Kasumi-1 (cell line): ENCODE measurements around the gene USP9X.
"Not testable (repeated sequence)": the region's sequence is repeated elsewhere in the genome, so short reads cannot be mapped to it uniquely, and the experiment has no call there.

Experiments used
- DNase-seq, 2 experiments: peaks; one replicate each; lab custom pipeline; 2025; lab: John Stamatoyannopoulos, UW

The USP9X gene

GRCh38 chrX:41122664-41123257 is 37.5 kb downstream of the USP9X start:
- DNase-seq, result no peak

- DNase-seq, result no peak
Observed at GRCh38 chrX:41127477-41128192, 42.4 kb downstream of the USP9X start.

GRCh38 chrX:41128955-41129354 is 43.7 kb downstream of the USP9X start:
- DNase-seq, result no peak

- no peak for DNase-seq
Observed at GRCh38 chrX:41131766-41132165, 46.5 kb downstream of the USP9X start.

- no peak for DNase-seq
Observed at GRCh38 chrX:41133551-41133950, 48.3 kb downstream of the USP9X start.

- peak; percentile 17 to 41 for DNase-seq
Observed at GRCh38 chrX:41137589-41137988, 52.3 kb downstream of the USP9X start.

- no peak for DNase-seq
Observed at GRCh38 chrX:41142130-41142910, 57.1 kb downstream of the USP9X start.

GRCh38 chrX:41144873-41145272 is 59.6 kb downstream of the USP9X start:
- DNase-seq, result no peak

GRCh38 chrX:41145920-41146608 is 60.8 kb downstream of the USP9X start:
- DNase-seq, result peak; percentile 11 to 33

GRCh38 chrX:41148553-41148952 is 63.3 kb downstream of the USP9X start:
- no peak for DNase-seq

- DNase-seq, result no peak
Observed at GRCh38 chrX:41150043-41150442, 64.8 kb downstream of the USP9X start.

- DNase-seq, result not testable (repeated sequence)
Observed at GRCh38 chrX:41151726-41152125, 66.5 kb downstream of the USP9X start.

GRCh38 chrX:41152221-41152620 is 67.0 kb downstream of the USP9X start:
- no peak for DNase-seq

- DNase-seq, result no peak
Observed at GRCh38 chrX:41153448-41153847, 68.2 kb downstream of the USP9X start.

GRCh38 chrX:41153957-41154356 is 68.7 kb downstream of the USP9X start:
- DNase-seq, result no peak

- DNase-seq, result no peak
Observed at GRCh38 chrX:41164449-41164848, 79.2 kb downstream of the USP9X start.

GRCh38 chrX:41167888-41168287 is 82.6 kb downstream of the USP9X start:
- DNase-seq, result no peak

GRCh38 chrX:41176263-41176662 is 91.0 kb downstream of the USP9X start:
- no peak for DNase-seq

- DNase-seq, result no peak
Observed at GRCh38 chrX:41177297-41177696, 92.1 kb downstream of the USP9X start.

- no peak for DNase-seq
Observed at GRCh38 chrX:41178201-41178600, 93.0 kb downstream of the USP9X start.

- DNase-seq, result peak; percentile 55 to 57
Observed at GRCh38 chrX:41180194-41180908, 95.1 kb downstream of the USP9X start.

GRCh38 chrX:41184312-41184711 is 99.1 kb downstream of the USP9X start:
- DNase-seq, result no peak
